AG09319 (cell line): ENCODE measurements around the gene GRIFIN.

Experiments
- DNase-seq: peaks from one replicate; pipeline ENCODE4 v3.0.0-alpha.2; 2010; ENCODE audit warnings: low read depth; ENCODE audit errors: extremely low read depth
- CTCF ChIP-seq: IDR thresholded peaks from 2 replicates; pipeline ENCODE4 v1.5.1; 2011; ENCODE audit warnings: low read depth, mild to moderate bottlenecking, inconsistent platforms, low read length, moderate library complexity

GRIFIN gene

GRCh38 chr7:2481195-2481594 lies 5.0 kb upstream of the GRIFIN start:
- no peak for TF ChIP-seq CTCF
- DNase-seq: no peak

GRCh38 chr7:2480070-2480408 lies 3.8 kb upstream of the GRIFIN start:
- no peak for DNase-seq
- TF ChIP-seq CTCF: no peak

GRCh38 chr7:2479276-2480069 lies 3.3 kb upstream of the GRIFIN start:
- no peak for TF ChIP-seq CTCF
- DNase-seq: no peak

GRCh38 chr7:2478800-2479199 lies 2.6 kb upstream of the GRIFIN start:
- no peak for TF ChIP-seq CTCF
- DNase-seq: no peak

GRCh38 chr7:2478399-2478785 lies 2.2 kb upstream of the GRIFIN start:
- no peak for TF ChIP-seq CTCF
- DNase-seq: no peak

- TF ChIP-seq CTCF: peak; percentile 86
- no peak for DNase-seq
These were observed 1.5 kb upstream of the GRIFIN start for GRCh38 chr7:2477447-2478398.

GRCh38 chr7:2476776-2477446 lies 713 bp upstream of the GRIFIN start:
- TF ChIP-seq CTCF: no peak
- no peak for DNase-seq
